ENCODE results near the gene ESPN.
"Not testable (repeated sequence)": the region's sequence is repeated elsewhere in the genome, so short reads cannot be mapped to it uniquely, and the experiment has no call there.

The ESPN gene

GRCh38 chr1:6428453-6428852 lies 3.9 kb downstream of the ESPN start:
- not testable (repeated sequence) for DNase-seq

GRCh38 chr1:6429660-6430411 lies 5.3 kb downstream of the ESPN start:
- not testable (repeated sequence) for DNase-seq

DNA sequence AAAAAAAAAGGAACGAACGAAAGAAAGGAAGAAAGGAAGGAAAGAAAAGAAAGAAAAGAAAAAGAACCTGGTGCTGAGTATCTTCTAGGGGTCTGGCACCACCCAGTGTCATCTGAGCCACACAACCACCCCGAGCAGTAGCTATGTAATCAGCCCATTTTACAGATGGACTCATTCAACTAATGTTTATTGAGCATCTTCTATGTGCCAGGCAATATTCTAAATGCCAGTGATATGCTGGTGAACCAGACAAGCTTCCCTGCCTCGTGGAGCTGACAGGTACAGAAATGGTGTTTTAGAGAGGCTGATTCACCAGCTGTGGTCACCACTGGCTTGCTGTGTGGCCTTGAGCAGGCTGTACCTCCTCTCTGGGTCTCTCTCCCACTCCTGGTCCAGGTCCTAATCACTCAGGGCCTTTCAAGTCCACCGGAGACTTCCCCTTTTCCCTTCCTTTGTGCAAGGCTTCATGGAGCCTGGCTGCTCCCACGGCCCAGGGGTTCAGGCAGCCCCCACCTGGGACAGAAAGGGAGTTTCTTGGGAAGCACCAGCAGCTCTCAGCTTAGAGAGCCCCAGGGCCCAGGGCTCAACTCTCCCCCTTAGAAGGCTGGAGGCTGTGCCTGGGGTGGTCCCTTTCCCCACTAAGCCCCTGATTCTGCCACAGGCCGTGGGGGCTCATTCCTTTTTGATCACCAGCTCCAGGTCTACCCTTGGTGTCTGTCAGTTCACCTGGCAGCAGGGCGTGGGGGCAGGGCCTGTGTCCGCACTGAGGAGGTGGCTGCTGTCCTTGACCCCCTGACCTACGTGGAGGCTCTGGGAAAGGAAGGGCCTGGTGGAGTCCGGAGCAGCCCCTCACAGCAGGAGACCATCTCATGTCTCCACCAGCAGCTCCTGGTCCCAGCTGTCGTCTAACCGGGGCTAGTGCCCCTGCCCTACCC lies 7.3 kb downstream of the ESPN start:
- DNase-seq, result not testable (repeated sequence)

GRCh38 chr1:6434186-6434585 lies 9.6 kb downstream of the ESPN start:
- DNase-seq, result no peak

- no peak for DNase-seq
Observed at GRCh38 chr1:6435129-6435528, 10.6 kb downstream of the ESPN start.

DNA sequence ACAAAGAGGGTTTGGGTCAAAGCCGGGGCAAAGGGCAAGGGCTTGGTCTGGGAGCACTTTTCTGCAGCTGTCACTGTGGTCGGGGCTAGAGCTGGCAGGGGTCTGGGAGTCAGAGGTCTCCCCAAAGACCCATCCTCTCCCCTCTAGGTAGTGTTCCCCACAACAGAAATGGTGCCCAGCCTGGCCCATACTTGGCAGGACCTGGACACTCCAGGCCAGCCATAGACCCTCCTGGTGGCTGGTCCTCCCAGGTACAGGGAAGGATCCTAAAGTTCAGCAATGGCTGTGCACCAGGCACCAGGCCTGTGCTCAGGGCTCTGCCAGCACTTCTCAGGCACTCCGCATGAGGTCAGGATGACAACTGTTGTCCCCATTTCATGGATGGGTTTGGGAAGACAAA lies 11.0 kb downstream of the ESPN start:
- DNase-seq, result no peak

- DNase-seq, result not testable (repeated sequence)
Observed at GRCh38 chr1:6436277-6436676, 11.7 kb downstream of the ESPN start.

DNA sequence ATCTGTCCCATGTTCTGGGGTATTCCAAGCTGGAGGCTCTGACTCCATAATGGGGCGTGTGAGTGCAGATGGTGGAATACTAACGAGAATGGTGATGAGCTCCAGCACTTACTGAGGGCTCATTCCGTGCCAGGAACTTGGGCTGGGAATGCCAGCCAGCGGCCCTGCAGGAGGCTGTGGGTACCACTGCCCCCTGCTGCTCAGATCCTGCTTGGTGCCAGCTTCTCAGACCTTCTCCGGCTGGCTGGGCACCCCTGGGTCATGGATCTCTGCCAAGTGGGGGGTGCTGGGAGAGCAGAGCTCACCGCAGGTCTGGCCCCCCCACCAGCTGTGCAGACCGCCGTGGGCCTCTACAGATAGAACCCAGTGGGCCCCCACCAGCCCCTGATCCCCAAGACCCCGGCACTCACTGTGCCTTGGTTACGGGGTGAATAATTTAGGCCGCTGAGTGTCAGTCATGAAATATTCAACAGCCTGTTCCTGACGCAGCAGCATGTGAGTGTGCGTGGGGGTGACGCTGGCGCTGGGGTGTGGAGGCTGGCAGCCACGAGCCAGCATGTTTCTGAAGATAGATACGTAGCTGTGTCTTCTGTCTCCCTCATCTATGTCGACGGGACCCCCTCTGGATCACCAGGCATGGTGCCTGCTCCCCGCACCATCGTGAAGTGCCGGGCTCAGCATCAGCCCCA lies 12.6 kb downstream of the ESPN start:
- not testable (repeated sequence) for DNase-seq

DNA sequence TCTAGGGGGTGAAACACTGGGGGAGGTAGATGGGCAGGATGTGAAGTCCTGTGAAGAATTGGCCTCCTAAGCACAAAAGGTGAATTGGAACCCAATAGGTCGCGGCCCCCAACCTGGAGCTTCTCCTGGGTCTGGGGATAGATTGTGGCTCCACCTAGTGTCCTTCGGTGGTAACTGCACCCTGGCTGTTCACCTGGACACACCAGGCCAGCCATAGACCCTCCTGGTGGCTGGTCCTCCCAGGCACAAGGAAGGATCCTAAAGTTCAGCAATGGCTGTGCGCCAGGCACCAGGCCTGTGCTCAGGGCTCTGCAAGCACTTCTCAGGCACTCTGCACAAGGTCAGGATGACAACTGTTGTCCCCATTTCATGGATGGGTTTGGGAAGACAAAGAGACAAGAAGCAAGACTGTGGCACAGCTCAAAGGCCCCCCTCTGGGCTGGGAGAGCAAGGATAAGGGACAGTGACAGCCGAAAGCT lies 13.5 kb downstream of the ESPN start:
- DNase-seq, result peak; percentile 46

DNA sequence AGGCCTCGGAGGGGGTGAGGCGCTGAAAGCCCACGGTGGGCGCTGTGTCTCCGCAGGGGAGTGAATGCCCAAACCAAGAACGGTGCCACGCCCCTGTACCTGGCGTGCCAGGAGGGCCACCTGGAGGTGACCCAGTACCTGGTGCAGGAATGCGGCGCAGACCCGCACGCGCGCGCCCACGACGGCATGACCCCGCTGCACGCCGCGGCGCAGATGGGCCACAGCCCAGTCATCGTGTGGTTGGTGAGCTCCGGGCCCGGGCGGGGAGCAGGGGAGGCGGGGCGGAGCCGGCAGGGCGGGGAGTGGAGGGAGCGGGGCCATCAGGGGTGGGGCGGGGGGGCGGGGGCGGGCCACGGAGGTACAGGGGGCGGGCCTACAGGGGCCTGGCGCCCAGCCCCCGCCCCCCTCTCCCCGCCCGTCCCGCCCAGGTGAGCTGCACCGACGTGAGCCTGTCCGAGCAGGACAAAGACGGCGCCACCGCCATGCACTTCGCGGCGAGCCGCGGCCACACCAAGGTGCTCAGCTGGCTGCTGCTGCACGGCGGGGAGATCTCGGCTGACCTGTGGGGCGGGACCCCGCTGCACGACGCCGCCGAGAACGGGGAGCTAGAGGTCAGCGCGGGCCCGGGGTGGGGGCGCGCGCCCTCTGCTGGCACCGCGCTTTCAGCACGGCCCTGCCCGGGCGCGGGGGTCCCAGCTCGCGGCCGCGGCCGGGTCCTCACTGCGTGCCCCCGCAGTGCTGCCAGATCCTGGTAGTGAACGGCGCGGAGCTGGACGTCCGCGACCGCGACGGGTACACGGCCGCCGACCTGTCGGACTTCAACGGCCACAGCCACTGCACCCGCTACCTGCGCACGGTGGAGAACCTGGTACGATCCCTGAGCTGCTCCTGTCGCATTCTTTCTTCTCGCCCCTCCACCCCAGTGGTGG lies 15.9 kb downstream of the ESPN start:
- DNase-seq, result no peak

GRCh38 chr1:6441586-6441985 lies 17.0 kb downstream of the ESPN start:
- DNase-seq, result no peak

DNA sequence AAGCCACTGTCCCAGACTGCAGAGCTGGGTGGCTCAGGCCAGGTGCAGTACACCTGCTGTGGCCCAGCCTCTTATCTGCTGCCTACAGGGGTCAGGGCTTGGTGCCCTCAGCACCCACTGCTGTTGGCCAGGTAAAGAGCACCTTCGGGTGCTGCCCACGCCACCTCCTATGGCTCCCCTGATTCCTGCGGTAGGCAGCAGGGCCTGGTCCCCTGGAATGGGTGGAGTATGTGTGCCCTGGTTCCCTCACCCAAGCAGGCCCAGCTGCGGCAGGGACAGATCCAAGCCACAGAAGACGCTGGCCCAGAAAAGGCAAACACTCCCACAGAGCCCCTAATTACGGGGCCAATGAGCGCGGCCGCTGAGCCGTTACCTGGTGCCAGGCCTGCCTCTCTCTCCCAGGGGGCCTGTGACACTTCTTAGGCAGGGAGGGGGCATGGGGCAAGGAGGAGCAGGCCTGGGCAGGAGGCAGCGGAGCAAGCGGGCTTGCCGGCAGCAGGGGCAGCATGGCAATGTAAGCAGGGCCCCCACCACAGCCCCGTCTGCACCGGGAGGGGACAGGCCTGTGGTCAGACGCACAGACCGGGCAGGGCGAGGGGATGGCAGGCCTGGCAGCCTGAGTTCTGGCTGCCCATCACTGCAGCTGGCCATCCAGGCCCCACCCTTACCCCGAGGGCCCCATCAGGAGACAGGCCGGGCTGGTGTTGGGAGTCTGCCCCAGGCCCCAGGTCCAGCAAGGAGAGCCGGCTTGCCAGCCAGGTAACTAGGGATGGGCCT lies 19.0 kb downstream of the ESPN start:
- DNase-seq, result no peak

DNA sequence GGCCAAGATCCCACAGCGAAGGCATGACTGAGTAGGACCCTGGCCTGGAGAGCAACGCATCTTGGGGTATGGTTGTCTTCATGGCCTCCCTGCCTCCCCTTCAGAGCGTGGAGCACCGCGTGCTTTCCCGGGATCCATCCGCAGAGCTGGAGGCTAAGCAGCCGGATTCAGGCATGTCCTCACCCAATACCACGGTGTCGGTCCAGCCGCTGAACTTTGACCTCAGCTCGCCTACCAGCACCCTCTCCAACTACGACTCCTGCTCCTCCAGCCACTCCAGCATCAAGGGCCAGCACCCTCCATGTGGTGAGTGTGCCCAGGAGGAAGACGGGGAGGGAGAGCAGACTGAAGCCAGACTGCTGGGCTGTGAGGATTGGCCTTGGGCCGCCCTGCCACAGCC lies 19.8 kb downstream of the ESPN start:
- DNase-seq, result no peak

- no peak for DNase-seq
Observed at GRCh38 chr1:6445062-6445763, 20.6 kb downstream of the ESPN start.

- DNase-seq, result not testable (repeated sequence)
Observed at GRCh38 chr1:6445929-6446328, 21.4 kb downstream of the ESPN start.

GRCh38 chr1:6446665-6447015 lies 22.1 kb downstream of the ESPN start:
- DNase-seq, result no peak

DNA sequence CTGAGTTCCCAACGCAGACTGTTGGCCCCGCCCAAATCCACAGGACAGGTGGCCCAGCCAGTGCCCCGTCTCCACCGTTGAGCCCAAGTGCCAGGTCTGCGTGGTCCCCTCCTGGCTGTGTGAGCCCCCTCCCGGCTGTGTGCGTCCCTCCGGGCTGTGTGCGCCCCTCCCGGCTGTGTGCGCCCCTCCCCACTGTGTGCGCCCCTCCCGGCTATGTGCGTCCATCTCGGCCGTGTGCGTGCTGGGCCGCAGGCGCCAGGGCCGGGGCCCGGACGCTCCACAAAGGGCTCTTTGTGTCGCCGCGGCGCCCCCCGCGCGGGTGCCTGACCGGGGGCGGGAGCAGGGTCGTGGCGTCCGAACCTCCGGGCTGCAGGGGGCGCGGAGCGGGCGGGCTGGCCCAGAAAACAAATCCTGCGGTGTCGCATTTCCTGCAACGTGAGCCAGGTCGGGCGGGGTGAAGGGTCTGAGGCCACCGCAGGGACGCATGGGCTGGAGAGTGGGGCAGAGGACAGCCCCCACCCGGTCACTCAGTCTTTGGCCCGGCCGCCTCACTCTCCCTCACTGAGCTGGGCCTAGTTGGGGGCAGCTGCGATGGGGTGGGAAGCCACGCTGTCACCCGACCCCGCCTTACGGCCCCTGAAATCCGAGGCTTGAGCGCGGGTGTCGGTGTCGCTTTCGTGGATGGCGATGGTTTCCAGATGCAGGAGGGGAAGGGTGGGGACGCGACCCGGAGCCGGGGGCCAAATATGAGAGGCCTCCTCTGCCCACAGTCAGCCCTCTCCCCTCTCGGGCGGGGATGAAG lies 22.6 kb downstream of the ESPN start:
- no peak for DNase-seq

- DNase-seq, result no peak
Observed at GRCh38 chr1:6447818-6448748, 23.5 kb downstream of the ESPN start.
